ENCODE results near the gene CDK13. TPM values are rescaled to one million over a fixed set of nuclear protein-coding genes. Genes with fewer than 3 reads are reported as not detected.
"Not testable (repeated sequence)": the region's sequence is repeated elsewhere in the genome, so short reads cannot be mapped to it uniquely, and the experiment has no call there.

Gene CDK13
- total RNA-seq, 1 donor from 2014 or later, result 49.8 TPM

GRCh38 chr7:40102897-40103296 is 152.8 kb downstream of the CDK13 start:
- Histone ChIP-seq H3K27me3 (ENCODE audit: control insufficient read depth, insufficient read depth, low read length) (no peaks in the 10 kb centered on the region), H3K4me3 (ENCODE audit: low read depth, low read length) (no peak overlapping the region), H3K36me3 (ENCODE audit: control insufficient read depth, insufficient read depth, low read length) (no peaks in the 10 kb centered on the region)
- DNase-seq (ENCODE audit: low read depth), result no peak
- TF ChIP-seq CTCF (IDR thresholded peaks at IDR 0.05; ENCODE audit: insufficient read depth, low read length, poor library complexity, severe bottlenecking), result no peak

GRCh38 chr7:40105879-40106473 is 155.9 kb downstream of the CDK13 start:
- H3K4me3 ChIP-seq (ENCODE audit: low read depth, low read length), result no peak overlapping the region
- H3K36me3 ChIP-seq (ENCODE audit: control insufficient read depth, insufficient read depth, low read length), result no peaks in the 10 kb centered on the region
- no peaks in the 10 kb centered on the region for H3K27me3 ChIP-seq (ENCODE audit: control insufficient read depth, insufficient read depth, low read length)
- no peak for TF ChIP-seq CTCF (IDR thresholded peaks at IDR 0.05; ENCODE audit: insufficient read depth, low read length, poor library complexity, severe bottlenecking)
- DNase-seq (ENCODE audit: low read depth), result no peak

GRCh38 chr7:40115936-40116335 is 165.9 kb downstream of the CDK13 start:
- H3K4me3 ChIP-seq (ENCODE audit: low read depth, low read length), result no peak overlapping the region
- H3K27me3 ChIP-seq (ENCODE audit: control insufficient read depth, insufficient read depth, low read length), result no peaks in the 10 kb centered on the region
- DNase-seq (ENCODE audit: low read depth), result no peak
- no peaks in the 10 kb centered on the region for H3K36me3 ChIP-seq (ENCODE audit: control insufficient read depth, insufficient read depth, low read length)
- TF ChIP-seq CTCF (IDR thresholded peaks at IDR 0.05; ENCODE audit: insufficient read depth, low read length, poor library complexity, severe bottlenecking), result no peak

GRCh38 chr7:40117199-40117598 is 167.1 kb downstream of the CDK13 start:
- H3K27me3 ChIP-seq (ENCODE audit: control insufficient read depth, insufficient read depth, low read length); DNase-seq (ENCODE audit: low read depth); H3K4me3 ChIP-seq (ENCODE audit: low read depth, low read length); H3K36me3 ChIP-seq (ENCODE audit: control insufficient read depth, insufficient read depth, low read length): not testable (repeated sequence)

- not testable (repeated sequence) for H3K4me3 ChIP-seq (ENCODE audit: low read depth, low read length); H3K36me3 ChIP-seq (ENCODE audit: control insufficient read depth, insufficient read depth, low read length); DNase-seq (ENCODE audit: low read depth); H3K27me3 ChIP-seq (ENCODE audit: control insufficient read depth, insufficient read depth, low read length)
Measured at GRCh38 chr7:40118201-40118600, 168.1 kb downstream of the CDK13 start.

GRCh38 chr7:40120020-40120419 is 170.0 kb downstream of the CDK13 start:
- DNase-seq (ENCODE audit: low read depth), result no peak
- Histone ChIP-seq H3K36me3 (ENCODE audit: control insufficient read depth, insufficient read depth, low read length) (no peaks in the 10 kb centered on the region), H3K4me3 (ENCODE audit: low read depth, low read length) (no peak overlapping the region), H3K27me3 (ENCODE audit: control insufficient read depth, insufficient read depth, low read length) (no peaks in the 10 kb centered on the region)
- TF ChIP-seq CTCF (IDR thresholded peaks at IDR 0.05; ENCODE audit: insufficient read depth, low read length, poor library complexity, severe bottlenecking), result no peak

- not testable (repeated sequence) for DNase-seq (ENCODE audit: low read depth); H3K36me3 ChIP-seq (ENCODE audit: control insufficient read depth, insufficient read depth, low read length); H3K4me3 ChIP-seq (ENCODE audit: low read depth, low read length); H3K27me3 ChIP-seq (ENCODE audit: control insufficient read depth, insufficient read depth, low read length)
Measured at GRCh38 chr7:40122100-40122939, 172.3 kb downstream of the CDK13 start.
